GM12873 (cell line): ENCODE measurements around the gene UBXN1.

Experiments used
- CTCF ChIP-seq: IDR thresholded peaks from 2 replicates; pipeline ENCODE4 v1.5.1; 2012; ENCODE audit warnings: low read depth, mild to moderate bottlenecking, moderate library complexity, low read length, control low read depth; ENCODE audit not compliant: insufficient read depth; ENCODE audit errors: missing control alignments

Gene UBXN1

GRCh38 chr11:62725646-62726045 lies 46.8 kb upstream of the UBXN1 start:
- no peak for TF ChIP-seq CTCF

GRCh38 chr11:62724171-62724570 lies 45.3 kb upstream of the UBXN1 start:
- TF ChIP-seq CTCF, result no peak

- no peak for TF ChIP-seq CTCF
Measured at GRCh38 chr11:62721994-62722393, 43.1 kb upstream of the UBXN1 start.

- no peak for TF ChIP-seq CTCF
Measured at GRCh38 chr11:62719302-62719978, 40.6 kb upstream of the UBXN1 start.

- TF ChIP-seq CTCF, result no peak
Measured at GRCh38 chr11:62716816-62717215, 37.9 kb upstream of the UBXN1 start.

- no peak for TF ChIP-seq CTCF
Measured at GRCh38 chr11:62716206-62716605, 37.3 kb upstream of the UBXN1 start.

- TF ChIP-seq CTCF, result no peak
Measured at GRCh38 chr11:62715150-62716130, 36.6 kb upstream of the UBXN1 start.
